ENCODE data around the gene TGFBR1.

TGFBR1 gene

DNA sequence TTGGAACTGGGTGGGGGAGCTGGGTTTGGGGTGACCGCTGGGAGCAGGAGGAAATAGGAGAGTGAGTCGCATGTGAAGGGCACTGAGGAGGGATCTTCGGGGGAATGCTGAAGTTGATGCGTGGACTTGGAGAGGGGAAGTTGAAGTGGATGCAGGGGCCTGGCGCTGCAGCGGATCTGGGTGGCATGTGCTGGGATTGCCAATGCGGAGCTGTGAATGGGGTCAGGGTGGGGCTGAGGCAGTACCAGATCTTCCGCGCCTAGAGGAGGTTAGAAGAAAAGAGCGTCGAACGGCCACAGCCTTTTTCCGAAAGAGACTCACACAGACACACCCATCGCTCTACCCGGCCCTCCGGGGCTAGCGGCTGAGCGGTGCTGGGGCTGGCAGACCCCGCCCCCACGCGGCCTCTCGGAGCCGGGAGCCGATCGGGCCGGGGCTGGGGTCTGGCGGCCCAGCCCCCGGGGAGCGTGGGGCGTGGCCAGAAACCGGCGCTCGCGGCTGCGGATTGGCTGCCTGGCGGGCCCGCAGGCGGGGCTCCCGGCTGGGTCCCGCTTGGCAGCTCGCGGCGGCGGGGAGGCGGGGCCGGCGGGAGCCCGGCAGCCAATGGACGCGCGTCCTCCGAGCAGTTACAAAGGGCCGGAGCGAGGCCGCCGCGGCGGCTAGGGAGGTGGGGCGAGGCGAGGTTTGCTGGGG is at the start of gene TGFBR1:
Gene TGFBR1, plus strand, starts transcription at position 655 of the 693 bp plus-strand sequence. CDS start 93 bp downstream, outside the sequence.
- DNase-seq, result peak; percentile 95

- no peak for DNase-seq
Measured at GRCh38 chr9:99055384-99055783, 49.5 kb upstream of the TGFBR1 start.

DNA sequence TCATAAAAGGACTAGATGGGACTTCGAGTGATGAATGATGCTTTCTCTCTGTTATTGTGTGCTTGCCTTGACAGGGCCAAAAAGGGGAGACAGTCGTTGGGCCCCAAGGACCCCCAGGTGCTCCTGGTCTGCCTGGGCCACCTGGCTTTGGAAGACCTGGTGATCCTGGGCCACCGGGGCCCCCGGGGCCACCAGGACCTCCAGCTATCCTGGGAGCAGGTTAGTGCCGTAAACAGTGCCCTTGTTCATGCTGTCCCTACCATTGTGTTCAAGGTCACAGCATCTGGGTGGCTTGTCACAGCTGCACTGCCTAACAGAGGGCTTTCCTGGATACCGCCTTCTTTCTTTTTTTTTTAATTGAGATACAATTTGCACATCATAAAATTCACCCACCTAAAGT is 48.7 kb upstream of the TGFBR1 start:
- DNase-seq, result no peak

- peak; percentile 44 for DNase-seq
Measured at GRCh38 chr9:99056886-99057664, 47.8 kb upstream of the TGFBR1 start.

DNA sequence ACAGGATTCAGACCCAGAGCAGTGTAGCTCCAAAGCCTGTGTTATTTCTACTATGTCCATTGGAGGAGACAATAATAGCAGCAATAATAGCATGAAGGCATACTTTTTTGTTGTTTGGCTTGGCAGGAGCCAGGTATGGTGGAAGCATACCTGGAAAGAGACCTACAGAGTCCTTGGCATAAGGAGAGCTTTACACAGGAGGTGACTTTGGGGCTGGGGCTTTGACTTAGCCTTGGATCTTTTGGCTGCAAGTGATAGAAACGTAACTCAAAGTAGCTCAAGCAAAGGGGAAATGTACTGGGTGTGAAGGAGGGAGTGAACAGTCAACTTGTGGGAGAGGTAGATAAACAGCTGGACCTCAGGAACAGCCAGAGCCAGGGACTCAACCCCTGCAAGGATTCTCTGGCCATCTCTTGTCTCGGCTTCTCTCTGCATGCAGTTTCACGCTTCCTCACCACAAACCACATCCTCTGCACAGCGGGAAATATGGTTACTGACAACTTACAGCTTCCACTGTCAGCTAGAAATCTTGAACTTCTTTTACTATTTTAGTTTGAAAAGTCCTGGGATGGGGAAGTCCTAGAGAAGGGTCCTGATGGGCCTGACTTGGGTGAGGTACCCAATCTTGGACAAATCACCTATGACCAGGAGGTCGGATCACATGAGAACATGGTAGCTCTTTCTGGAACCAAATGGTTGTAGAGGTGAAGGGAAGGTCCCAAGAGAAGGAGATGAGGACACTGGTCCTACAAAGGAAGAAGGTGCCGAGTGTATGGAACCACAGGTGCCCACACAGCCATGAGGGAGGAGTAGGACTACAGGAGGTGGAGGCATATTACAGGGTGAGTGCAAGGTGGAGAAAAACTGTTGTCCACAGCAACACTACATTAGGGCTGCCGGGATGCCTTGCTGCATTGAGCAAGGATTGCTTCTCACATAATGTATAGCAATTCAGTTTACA is 47.0 kb upstream of the TGFBR1 start:
- peak; percentile 74 for DNase-seq

DNA sequence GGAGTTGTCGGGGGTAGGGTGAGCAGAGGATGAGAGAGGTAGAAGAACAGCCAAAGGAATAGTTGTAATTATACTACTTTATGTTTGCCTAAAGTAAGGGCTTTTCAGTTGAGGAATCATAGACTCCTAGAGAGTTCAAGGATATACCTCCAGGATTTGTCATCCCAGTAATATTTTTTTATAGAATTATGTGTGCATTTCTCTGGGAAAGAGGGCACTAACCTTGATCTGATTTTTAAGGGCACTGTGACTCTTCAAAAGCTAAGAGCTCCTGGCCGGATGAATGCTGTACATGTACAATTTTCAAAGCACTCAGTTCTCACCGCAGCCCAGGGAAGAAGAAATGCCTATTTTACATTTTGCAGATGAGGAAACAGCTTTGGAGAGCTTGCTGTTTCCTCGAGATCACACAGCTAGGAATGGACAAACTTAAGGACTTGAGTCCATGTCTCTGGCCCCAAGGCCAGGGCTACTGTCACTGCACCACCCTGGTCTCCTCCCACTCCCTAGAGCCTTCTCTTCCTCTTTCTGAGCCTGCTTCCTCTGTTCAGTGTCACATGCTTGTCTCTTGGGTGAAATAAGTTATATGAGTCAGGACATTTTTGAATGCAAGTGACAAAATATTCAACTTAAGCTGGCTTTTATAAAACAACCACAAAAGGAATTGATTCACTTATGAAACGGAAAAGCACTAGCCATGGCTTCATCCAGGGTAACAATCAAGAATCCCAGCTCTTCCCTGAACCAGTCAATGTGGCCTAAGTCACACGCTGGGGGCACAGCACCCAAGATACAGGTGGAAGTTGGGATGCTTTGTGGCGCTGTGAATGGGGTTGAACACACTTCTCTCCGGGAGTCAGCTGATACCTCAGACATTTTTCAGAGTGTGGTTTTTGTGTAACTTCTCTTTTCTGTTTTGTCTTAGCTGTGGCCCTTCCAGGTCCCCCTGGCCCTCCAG is 45.7 kb upstream of the TGFBR1 start:
- DNase-seq, result peak; percentile 41

DNA sequence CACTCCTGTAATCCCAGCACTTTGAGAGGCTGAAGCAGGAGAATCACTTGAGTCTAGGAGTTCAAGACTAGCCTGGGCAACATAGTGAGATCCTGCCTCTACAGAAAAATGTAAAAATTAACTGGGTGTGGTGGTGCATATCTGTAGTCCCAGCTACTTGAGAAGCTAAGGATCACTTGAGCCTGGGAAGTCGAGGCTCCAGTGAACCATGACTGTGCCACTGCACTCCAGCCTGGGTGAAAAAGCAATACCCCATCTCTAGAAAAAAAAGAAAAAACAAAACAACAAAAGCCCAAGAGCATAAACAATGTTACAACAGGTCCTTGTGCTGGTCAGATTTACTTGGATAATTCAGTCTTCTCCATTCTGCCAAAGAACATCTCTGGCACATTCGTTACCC is 44.3 kb upstream of the TGFBR1 start:
- no peak for DNase-seq

DNA sequence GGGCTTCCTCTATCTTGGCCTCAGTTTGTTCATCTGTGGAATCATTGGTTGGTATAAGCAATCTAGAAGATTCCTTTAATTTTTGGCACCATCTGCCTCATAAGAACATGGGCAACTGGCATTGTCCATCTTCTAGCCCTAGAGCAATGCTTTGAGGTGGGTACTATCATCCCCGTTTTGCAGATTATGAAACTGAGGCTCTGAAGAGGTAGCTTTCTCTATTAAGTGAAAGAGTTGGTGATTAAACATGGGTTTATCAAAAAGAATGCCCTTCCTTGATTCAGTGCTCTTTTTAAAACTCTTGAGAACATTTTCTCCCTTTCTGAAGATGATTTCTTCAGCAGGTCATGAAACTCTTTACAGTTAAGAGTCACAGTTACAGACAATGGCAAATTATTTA is 42.4 kb upstream of the TGFBR1 start:
- no peak for DNase-seq

DNA sequence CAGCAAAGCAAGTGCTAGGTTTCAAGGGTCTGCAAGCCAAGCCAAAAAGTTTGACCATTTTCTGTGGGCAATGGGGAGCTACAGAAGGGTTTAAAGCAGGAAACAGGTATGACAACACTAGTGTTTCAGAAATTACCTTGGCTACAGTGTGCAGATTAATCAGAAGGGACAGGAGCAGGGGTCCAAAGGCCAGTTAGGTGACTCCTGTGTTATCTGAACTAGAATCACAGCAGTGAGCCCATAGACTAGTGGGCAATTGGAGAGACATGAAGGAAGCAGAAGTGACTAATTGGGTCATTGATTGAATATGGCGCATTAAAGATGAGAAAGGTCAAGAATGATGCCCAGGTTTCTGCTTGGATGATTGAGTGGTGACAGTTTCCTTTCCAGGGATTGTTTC is 41.4 kb upstream of the TGFBR1 start:
- no peak for DNase-seq

- DNase-seq, result no peak
Measured at GRCh38 chr9:99066571-99066970, 38.3 kb upstream of the TGFBR1 start.

DNA sequence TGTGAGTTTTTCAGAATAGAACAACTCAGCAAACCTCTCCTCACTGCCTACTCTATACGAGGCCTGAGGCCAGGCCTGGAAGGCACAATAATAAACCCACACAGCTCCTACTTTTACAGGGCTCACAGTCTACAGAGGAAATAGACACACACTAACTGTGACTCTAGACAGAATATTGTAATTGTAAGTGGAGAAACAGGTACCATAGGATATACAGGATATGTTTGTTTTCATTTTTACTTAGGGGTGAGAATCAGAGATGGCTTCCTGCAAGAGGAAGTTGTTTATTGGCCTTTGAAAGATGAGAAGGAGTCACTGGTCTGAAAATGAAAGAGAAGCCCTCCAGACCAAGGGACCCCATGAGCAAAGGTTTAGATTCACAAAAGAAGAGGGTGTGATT is 35.8 kb upstream of the TGFBR1 start:
- no peak for DNase-seq

- DNase-seq, result no peak
Measured at GRCh38 chr9:99069546-99069945, 35.4 kb upstream of the TGFBR1 start.

- DNase-seq, result no peak
Measured at GRCh38 chr9:99070681-99071080, 34.2 kb upstream of the TGFBR1 start.

DNA sequence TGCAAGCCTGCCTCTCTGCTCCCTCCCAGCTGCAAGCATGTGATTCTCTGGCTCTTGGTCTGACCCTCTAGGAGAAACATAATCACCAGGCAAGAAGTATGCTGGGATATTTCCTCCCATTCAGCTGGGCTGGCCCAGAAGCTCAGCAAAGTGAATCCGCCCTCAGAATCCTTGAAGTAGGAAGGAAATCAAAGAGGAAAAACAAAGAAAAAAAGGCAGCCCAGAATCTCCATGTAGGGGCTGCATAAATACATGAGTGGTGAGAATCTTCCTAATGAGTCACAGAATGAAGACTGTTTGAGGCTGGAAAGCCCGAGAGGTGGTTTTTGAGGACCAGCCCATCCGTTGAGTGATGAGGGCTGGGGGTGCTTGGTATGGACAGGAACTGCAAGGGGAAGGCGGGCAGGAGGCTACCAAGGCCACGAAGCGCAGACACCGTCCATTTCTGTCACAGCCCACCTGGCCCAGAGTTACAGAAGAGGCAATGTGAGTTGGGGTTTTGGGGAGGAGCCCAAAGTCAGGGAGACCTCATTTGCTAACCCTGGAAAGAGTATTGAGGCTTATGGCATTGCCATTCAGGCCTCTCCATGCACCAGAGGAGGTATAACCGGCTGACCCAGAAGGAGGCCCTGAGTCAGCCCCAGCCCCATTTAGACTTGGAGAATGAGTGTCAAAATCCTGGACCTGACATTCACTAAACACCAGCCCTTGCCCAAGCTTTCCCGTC is 33.4 kb upstream of the TGFBR1 start:
- DNase-seq, result no peak

DNA sequence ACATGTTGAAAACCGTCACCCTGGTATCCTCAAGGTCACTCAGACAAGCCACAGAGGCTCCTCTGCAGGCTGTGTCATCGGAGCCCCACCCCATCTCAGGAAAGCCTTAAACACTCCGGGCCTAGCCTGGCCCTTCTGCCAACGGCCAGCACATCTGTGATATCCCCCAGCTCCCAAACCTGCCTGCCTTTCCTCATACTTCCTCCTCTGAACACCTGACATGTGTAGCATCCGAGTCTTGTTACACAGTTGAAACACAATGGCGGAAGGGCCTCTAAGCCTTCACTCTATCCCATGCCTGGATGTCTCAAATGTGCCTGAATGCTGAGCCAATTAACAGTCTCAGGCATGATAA is 32.9 kb upstream of the TGFBR1 start:
- DNase-seq, result no peak

- no peak for DNase-seq
Measured at GRCh38 chr9:99073347-99073746, 31.6 kb upstream of the TGFBR1 start.

DNA sequence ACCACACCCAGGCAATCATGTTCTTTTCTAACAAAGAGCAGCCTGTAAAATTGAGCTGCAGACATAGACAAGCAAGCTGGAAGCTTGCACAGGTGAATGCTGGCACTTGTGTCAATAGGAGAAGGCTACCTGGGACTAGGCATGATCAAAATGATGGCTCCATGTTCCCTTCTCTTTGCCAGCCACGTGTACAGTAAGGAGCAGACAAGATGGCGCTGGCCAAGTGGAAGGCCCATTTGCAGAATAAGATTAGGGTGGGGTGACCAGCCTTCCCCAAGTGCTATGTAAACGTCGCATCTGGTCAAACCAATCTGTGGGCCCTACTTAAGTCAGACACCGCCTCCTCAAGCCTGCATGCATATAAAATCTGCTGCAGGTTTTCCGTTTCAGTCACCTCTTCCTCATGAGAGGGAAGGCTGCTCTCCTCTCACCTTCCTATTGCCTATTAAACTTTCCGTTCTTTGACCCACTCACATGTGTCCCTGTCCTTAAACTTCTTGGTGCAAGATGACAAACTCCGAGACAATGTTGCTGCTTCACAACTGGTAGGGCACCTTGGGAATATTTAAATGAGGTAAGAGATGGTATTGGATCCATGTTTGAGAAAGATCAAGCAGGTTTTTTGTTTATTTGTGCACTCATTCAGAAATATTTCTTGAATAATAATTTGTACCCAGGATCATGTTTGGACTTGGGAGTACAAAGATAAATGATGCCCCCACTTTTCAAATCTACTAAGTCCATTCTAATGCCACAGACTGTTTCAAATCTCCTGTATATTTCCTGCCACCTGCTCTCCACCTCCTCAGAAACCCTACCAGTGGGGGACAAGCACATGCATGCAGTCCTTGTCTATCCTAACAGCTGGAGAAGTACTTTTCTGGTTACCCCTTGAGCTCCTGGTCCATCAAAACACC is 30.7 kb upstream of the TGFBR1 start:
- DNase-seq, result no peak

DNA sequence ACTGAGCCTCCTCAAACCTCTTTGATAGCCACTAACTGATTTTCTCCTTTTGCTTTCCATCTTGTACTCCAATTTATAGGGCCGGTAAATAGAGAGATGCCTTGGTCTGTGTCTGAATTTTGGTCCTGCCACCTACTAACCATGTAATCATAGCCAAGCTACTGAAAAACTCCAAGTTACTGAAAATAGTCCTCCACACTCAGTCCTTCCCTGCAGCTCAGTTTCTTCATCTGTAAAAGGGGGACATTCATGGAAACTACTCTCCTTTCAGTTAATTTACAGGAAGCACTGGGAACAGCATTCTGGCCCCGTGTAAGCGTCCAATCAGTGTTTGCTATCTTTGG is 30.0 kb upstream of the TGFBR1 start:
- DNase-seq, result no peak

- DNase-seq, result no peak
Measured at GRCh38 chr9:99075246-99075912, 29.5 kb upstream of the TGFBR1 start.

- DNase-seq, result no peak
Measured at GRCh38 chr9:99076030-99076429, 28.9 kb upstream of the TGFBR1 start.
